H54 (cell line): ENCODE measurements around the gene PANX1.
"Not testable (repeated sequence)": the region's sequence is repeated elsewhere in the genome, so short reads cannot be mapped to it uniquely, and the experiment has no call there.

Experiments
- DNase-seq: peaks from one replicate; pipeline ENCODE4 v3.0.0; 2011; ENCODE audit warnings: low spot score, mixed read lengths; ENCODE audit not compliant: insufficient read length
- FAIRE-seq: peaks from 3 replicates; lab custom pipeline; 2011; peaks lifted over from hg19 to GRCh38; lab: Jason Lieb, UNC
- POLR2A ChIP-seq: IDR thresholded peaks from 2 replicates; pipeline ENCODE4 v1.6.1; 2011; ENCODE audit warnings: low read depth, mild to moderate bottlenecking, low read length

PANX1 gene

GRCh38 chr11:94117197-94117574 is 11.5 kb upstream of the PANX1 start:
- DNase-seq = no peak
- FAIRE-seq = no peak
- TF ChIP-seq POLR2A = no peak

- FAIRE-seq (no peak), DNase-seq (no peak)
- TF ChIP-seq POLR2A = no peak
These were observed 10.8 kb upstream of the PANX1 start for GRCh38 chr11:94117871-94118270.

GRCh38 chr11:94119676-94120075 is 9.0 kb upstream of the PANX1 start:
- FAIRE-seq, DNase-seq: not testable (repeated sequence)

GRCh38 chr11:94120516-94120915 is 8.1 kb upstream of the PANX1 start:
- not testable (repeated sequence) for FAIRE-seq, DNase-seq

GRCh38 chr11:94120946-94121345 is 7.7 kb upstream of the PANX1 start:
- TF ChIP-seq POLR2A = no peak
- DNase-seq = no peak
- no peak for FAIRE-seq

- FAIRE-seq = no peak
- TF ChIP-seq POLR2A = no peak
- no peak for DNase-seq
These were observed 3.1 kb upstream of the PANX1 start for GRCh38 chr11:94125407-94126115.

- FAIRE-seq (no peak), DNase-seq (no peak)
- TF ChIP-seq POLR2A = no peak
These were observed 1.0 kb upstream of the PANX1 start for GRCh38 chr11:94127638-94128037.

- DNase-seq = no peak
- no peak for FAIRE-seq
These were observed 323 bp upstream of the PANX1 start for GRCh38 chr11:94128291-94128745.

GRCh38 chr11:94129512-94130297 is 1.1 kb downstream of the PANX1 start:
- no peak for DNase-seq
- no peak for FAIRE-seq
- TF ChIP-seq POLR2A = no peak

More at GRCh38 chr11:94128291-94128745, 323 bp upstream of the PANX1 start:
- no peak for TF ChIP-seq POLR2A

- no peak for TF ChIP-seq POLR2A
- no peak for FAIRE-seq
- no peak for DNase-seq
These were observed 1.8 kb downstream of the PANX1 start for GRCh38 chr11:94130298-94131046.

- no peak for DNase-seq
- FAIRE-seq = no peak
- TF ChIP-seq POLR2A = no peak
These were observed 2.5 kb downstream of the PANX1 start for GRCh38 chr11:94131047-94131717.

- no peak for DNase-seq
- no peak for FAIRE-seq
- TF ChIP-seq POLR2A = no peak
These were observed 3.1 kb downstream of the PANX1 start for GRCh38 chr11:94131718-94132115.

GRCh38 chr11:94132152-94132558 is 3.5 kb downstream of the PANX1 start:
- FAIRE-seq (peak; percentile 20), DNase-seq (no peak)
- no peak for TF ChIP-seq POLR2A
